GM15510 (cell line): ENCODE results near the gene ATG5.

ENCODE experiments used
- POLR2A ChIP-seq: IDR thresholded peaks from 3 replicates; pipeline ENCODE4 v1.6.1; 2011; ENCODE audit warnings: borderline replicate concordance; ENCODE audit not compliant: insufficient read length; ENCODE audit errors: extremely low read depth

ATG5 gene

DNA sequence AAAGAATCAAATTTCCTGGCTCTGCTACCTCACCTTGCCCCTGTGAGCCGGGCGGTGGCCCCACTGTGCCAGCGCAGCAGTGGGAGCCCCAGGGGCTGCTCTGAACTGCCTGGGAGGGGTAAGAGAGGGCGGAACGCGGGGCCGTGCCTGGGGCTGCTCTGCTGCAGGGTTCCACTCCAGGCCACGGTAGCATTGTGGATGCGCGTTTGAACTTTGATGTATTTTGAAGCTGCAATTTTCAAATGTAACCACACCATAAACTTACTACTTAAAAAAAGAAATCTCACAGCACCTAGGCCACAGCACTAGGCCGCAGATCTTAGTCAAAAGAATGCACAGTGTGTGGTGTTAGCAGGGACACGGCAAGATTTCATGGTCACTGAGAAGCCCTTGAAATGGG lies 181.9 kb downstream of the ATG5 start:
- no peak for TF ChIP-seq POLR2A

GRCh38 chr6:106142876-106143431 lies 182.6 kb downstream of the ATG5 start:
- no peak for TF ChIP-seq POLR2A

- TF ChIP-seq POLR2A: peak; percentile 3
These were observed 183.9 kb downstream of the ATG5 start for GRCh38 chr6:106141441-106142237.

DNA sequence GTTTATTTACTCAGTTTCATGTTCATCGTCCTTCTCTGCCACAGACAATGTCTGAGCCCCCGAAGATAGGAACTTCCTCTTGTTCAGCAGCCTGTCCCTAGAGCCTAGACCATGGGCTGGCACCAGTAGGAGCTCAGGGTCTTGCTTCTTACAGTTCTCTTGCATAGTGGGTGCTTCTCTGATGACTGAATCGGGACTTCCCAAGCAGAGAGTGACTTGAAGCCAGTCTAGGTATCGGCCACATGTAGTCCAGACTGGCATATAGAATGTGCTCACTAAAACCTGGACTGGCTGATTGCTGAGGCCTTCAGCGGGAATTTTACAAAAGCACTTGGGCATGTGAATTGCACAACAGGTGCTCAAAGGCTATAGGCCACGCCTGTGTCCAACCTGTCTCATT lies 187.4 kb downstream of the ATG5 start:
- no peak for TF ChIP-seq POLR2A

DNA sequence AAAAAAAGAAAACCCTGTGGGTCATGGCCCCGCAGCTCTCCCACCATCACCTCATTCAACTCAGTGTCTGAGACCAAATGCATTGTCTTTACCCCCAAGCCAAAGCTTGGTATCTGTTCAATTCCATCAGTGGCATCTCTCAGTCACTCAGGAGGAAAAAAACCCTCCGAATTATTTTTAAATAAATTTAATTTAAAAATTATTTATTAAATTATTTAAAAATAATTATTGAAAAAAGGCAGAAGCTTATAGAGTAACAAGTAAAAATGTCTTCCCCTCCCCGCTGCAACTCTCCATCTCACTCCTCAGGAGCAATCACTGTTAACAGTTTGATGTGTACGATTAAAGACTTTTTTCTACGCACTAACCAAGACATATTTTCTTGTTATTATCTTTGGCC lies 188.7 kb downstream of the ATG5 start:
- no peak for TF ChIP-seq POLR2A

GRCh38 chr6:106135911-106136571 lies 189.5 kb downstream of the ATG5 start:
- TF ChIP-seq POLR2A: no peak

GRCh38 chr6:106134906-106135634 lies 190.5 kb downstream of the ATG5 start:
- TF ChIP-seq POLR2A: no peak
